OCI-LY1 (cell line): Measurements from ENCODE around the gene TIAM1.

Experiments used
- EZH2 ChIP-seq: fragments of 200-600 bp; sonication (generic), shearing (Covaris generic); IDR thresholded peaks from 2 replicates; pipeline ENCODE4 v1.8.0; 2017; ENCODE audit warnings: borderline replicate concordance, mixed run types, mild to moderate bottlenecking, antibody characterized with exemption, low read length, moderate library complexity, mixed read lengths
- TF ChIP-seq, protein P1 (sequence below): fragments of 200-600 bp; sonication (generic), shearing (Covaris generic); IDR thresholded peaks from 2 replicates; pipeline ENCODE4 v1.5.1; 2017; ENCODE audit warnings: mild to moderate bottlenecking, antibody characterized with exemption, low read length, moderate library complexity, mixed read lengths

DNA sequence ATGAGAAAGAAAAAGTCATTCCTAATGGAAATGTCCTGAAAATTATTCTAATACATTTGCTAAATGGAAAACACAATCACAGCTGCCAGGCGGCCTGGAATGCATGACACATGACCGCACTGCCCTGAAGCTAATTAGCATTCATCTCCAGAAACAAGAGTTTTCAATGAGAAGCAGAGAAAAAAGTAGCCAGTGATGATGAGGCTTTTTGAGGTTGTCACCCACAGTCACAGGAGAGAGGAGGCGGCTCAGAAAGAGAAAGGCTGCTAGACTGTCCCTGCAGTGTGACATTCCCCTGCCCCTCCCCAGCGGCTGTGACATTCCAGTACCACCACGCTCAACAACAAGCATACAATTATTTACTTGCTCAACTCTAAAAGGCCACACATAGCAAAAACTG, 182.9 kb downstream of the TIAM1 start:
- TF ChIP-seq, protein P1, sequence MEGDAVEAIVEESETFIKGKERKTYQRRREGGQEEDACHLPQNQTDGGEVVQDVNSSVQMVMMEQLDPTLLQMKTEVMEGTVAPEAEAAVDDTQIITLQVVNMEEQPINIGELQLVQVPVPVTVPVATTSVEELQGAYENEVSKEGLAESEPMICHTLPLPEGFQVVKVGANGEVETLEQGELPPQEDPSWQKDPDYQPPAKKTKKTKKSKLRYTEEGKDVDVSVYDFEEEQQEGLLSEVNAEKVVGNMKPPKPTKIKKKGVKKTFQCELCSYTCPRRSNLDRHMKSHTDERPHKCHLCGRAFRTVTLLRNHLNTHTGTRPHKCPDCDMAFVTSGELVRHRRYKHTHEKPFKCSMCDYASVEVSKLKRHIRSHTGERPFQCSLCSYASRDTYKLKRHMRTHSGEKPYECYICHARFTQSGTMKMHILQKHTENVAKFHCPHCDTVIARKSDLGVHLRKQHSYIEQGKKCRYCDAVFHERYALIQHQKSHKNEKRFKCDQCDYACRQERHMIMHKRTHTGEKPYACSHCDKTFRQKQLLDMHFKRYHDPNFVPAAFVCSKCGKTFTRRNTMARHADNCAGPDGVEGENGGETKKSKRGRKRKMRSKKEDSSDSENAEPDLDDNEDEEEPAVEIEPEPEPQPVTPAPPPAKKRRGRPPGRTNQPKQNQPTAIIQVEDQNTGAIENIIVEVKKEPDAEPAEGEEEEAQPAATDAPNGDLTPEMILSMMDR = no peak
- TF ChIP-seq EZH2 = no peak
